GM10266 (cell line): ENCODE data around the gene FSTL5.
A peak's percentile ranks its signal among the peaks of the same experiment; 100 is the strongest.

Experiments
- DNase-seq: peaks from one replicate; pipeline ENCODE4 v3.0.0; 2012; ENCODE audit errors: extremely low spot score
- TF ChIP-seq, protein P1 (sequence below): IDR thresholded peaks from 2 replicates; pipeline ENCODE4 v1.5.1; 2012; ENCODE audit warnings: mild to moderate bottlenecking, low read depth; ENCODE audit not compliant: control insufficient read depth, insufficient read depth; ENCODE audit errors: missing control alignments

The FSTL5 gene

DNA sequence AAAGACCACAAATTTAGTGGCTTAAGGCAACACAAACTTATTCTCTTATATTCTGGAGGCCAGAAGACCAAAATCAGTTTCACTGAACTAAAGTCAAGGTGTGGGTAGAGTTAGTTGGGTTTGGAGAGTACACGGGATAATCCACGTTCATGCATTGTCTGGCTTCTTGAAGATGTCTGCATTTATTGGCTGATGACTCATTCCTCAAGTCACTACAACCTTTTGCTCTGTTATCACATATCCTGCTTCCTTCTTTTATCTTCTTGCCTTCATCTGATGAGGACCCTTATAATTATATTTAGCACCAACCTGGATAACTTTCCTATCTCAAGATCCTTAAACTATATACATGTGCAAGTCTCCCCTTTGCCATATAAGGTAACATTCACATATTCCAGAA, 590.0 kb downstream of the FSTL5 start:
- no peak for DNase-seq

DNA sequence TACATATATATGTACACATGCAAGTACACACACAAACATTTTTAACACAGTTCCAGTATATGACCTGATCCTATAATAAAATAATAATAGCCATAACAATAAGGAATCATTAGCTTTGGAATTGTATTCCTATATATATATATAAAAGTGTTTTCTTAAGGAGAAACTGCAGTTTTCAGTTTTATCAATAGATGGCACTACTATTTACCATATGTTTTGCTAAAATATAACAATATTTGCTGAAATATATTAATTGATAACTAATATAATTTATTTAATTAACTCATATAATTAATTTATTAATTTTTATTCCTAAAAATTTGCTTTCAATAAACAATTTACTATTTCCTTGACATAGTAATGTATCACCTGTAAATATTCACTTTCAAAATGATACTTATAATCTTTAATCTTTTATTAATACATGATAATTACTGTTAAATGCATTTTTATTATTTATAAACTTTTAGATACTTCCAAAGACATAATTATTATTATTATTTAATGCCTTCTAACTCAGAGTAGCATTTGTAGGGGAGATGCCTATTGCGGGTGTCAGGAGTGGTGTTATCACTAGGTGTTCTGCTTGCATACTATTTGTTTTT, 599.5 kb downstream of the FSTL5 start:
- TF ChIP-seq, protein P1, sequence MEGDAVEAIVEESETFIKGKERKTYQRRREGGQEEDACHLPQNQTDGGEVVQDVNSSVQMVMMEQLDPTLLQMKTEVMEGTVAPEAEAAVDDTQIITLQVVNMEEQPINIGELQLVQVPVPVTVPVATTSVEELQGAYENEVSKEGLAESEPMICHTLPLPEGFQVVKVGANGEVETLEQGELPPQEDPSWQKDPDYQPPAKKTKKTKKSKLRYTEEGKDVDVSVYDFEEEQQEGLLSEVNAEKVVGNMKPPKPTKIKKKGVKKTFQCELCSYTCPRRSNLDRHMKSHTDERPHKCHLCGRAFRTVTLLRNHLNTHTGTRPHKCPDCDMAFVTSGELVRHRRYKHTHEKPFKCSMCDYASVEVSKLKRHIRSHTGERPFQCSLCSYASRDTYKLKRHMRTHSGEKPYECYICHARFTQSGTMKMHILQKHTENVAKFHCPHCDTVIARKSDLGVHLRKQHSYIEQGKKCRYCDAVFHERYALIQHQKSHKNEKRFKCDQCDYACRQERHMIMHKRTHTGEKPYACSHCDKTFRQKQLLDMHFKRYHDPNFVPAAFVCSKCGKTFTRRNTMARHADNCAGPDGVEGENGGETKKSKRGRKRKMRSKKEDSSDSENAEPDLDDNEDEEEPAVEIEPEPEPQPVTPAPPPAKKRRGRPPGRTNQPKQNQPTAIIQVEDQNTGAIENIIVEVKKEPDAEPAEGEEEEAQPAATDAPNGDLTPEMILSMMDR, result no peak
- DNase-seq, result no peak

More for the DNA sequence above, 590.0 kb downstream of the FSTL5 start:
- TF ChIP-seq, protein P1, result no peak

DNA sequence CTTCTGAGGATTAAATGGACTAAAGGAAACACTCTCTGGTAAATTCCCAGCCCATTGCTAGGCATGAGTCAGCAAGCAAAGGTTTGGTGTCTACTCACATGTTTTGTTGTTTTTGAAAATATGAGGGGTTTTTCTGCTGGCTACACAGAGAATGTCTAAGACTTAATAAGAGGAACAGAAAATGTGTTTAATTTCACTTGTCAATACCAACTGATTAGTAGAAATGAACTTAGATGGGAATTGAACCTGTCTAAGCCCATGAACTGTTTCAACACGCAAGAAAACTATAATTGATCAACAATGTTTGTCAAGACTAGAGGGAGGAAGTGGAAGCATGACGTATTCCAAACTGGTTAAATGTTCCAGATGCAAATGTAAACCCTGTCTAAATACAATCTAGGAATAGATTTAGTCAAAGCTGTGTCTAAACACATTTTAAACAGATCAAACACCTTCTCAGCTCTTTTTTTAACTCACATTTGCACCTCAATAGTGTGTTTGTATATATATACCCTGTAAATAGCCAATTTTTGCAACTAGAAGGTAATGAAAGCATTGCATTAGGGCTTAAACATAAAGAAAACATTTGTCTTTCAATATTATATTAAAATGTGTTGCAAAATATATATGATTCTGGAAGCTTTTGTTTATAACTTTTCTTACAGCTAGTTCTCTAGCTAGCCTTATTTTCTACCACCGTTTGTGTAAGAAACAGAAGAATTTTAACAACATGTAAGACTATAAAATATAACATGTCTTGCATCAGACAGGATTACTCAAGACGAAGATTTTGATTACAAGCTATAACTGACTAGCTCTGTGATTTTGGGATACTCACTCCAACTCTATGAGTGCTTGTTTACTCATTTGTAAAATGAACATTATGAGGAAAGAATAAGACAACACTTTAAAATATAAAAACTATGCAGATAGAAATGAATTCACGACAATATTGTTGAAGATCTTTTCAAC, 607.8 kb downstream of the FSTL5 start:
- DNase-seq, result peak; percentile 14
- TF ChIP-seq, protein P1, result no peak

DNA sequence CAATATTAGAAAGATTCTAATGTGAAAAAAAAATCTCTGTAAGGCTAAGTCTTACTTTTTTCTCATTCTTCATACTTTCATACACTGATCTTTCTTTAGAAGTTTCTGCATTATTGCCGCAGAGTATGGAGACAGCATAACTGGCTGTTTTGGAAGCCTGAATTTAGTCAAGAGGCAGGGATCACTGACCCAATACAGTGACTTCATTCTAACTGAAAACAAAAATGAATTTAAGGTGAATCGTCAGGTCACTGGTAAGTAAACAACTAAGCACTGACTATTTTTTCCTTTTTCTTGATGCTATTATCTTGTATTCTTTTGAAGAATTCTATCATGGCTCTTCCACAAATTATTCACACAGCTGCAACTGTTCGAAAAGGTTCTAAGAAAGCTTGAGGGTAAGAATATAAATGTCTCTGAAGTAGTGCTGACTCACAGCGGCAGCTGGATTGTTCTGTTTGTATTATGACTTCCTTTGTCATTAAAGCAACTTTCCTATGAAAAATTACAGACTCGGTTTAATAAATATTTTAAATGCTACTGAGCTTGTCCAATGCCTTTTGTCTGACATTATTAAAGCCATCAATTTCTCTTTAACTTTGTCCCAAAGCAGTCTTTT, 609.3 kb downstream of the FSTL5 start:
- DNase-seq, result no peak
- TF ChIP-seq, protein P1, result no peak

DNA sequence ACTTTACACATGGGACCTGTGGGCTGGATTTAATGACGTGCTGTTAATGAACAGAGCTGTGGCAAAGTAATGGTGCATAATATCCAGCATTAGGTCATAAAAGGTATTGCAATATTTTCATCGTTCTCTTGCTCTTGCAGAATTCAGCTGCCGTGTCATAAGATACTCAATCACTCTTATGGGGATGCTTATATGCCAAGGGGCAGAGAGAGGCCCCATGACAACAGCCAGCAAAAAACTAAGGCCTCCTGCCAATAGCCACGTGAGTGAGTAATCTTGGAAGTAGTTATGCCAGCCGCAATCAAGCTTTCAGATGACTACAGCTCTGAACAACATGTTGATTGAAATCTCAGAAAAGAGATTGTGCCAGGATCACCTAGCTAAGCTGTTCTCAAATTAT, 616.9 kb downstream of the FSTL5 start:
- no peak for DNase-seq
- TF ChIP-seq, protein P1, result no peak

DNA sequence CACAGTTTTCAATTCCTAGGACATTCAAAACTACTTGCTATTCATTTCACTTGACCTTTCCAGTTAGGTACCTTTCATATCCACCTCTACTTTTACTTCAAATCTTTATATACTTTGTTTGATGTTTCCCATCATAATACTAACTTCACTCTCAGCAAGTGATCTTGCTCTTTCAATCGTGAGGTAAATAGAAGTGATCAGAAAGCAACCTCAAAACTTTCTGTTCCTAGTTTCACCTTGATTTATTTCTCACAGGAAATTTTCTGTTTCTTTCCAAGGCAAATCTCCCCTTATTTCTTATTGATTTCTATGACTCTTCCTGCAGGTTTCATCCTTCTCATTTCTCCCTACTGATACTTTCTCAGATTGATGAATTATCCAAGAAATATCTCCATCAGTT, 623.5 kb downstream of the FSTL5 start:
- TF ChIP-seq, protein P1, result no peak
- DNase-seq, result no peak
